ENCODE data around the gene GBGT1. TPM values are rescaled to one million over a fixed set of nuclear protein-coding genes. Genes with fewer than 3 reads are reported as not detected.
"Not testable (repeated sequence)": the region's sequence is repeated elsewhere in the genome, so short reads cannot be mapped to it uniquely, and the experiment has no call there.

Gene GBGT1
- total RNA-seq, 4 donors from 2014 or later: 0.15 to 10.3 (median 5.6) TPM

DNA sequence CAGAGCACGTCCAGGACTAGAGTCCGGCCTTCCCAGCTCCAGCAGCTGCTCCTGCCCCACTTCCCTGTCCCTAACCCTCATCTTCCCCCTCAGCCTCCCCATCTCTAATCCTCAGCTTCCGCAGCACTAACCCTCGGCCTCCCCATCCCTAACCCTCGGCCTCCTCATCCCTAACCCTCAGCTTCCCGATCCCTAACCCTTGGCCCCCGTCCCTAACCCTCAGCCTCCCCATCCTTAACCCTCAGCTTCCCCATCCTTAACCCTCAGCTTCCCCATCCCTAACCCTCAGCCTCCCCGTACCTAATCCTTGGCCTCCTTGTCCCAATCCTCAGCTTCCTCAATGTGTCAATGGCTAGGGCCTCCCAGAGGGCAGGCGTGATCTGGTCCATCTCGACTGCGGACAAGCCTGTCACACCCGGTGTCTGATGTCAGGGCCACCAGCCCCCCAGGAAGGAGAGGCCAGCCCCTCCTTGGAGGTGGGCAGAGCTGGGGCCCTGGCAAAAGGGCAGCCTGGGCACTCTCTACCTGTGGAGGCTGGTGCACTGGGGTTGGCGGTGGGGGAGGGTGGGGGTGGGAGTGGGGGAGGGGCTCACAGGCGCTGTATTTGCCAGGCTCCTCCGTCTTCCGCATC lies 43.9 kb upstream of the GBGT1 start:
- in situ Hi-C loops (cut with MboI; ENCODE audit: low sequenced_read_pairs in 4 of 4) (no loop called here), intact Hi-C loops (cut with DNase I; ENCODE audit: low total_unique reads) (no loop called here)
- DNase-seq: no peak
- H3K9me3 ChIP-seq: no peaks in the 10 kb centered on the region
- H3K27ac ChIP-seq: no peak overlapping the region
- no peak for ATAC-seq
- H3K36me3 ChIP-seq: no peaks in the 10 kb centered on the region
- H3K4me1 ChIP-seq: no peaks in the 10 kb centered on the region
- peaks cover 0 to 12% (median 9%) of the 10 kb centered on the region in 3 donors for H3K27me3 ChIP-seq
- no peak overlapping the region for H3K4me3 ChIP-seq
- TF ChIP-seq CTCF (IDR thresholded peaks at IDR 0.05 in 4 of 5, conservative IDR thresholded peaks at IDR 0.05 in 1 of 5) (no peak), POLR2A (IDR thresholded peaks at IDR 0.05) (no peak)

GRCh38 chr9:133207021-133207531 lies 43.4 kb upstream of the GBGT1 start:
- H3K9me3 ChIP-seq: no peaks in the 10 kb centered on the region
- TF ChIP-seq CTCF (IDR thresholded peaks at IDR 0.05 in 4 of 5, conservative IDR thresholded peaks at IDR 0.05 in 1 of 5): no peak
- TF ChIP-seq POLR2A (IDR thresholded peaks at IDR 0.05): no peak
- H3K4me1 ChIP-seq: no peaks in the 10 kb centered on the region
- H3K27me3 ChIP-seq: peaks cover 0 to 12% (median 9%) of the 10 kb centered on the region in 3 donors
- no peaks in the 10 kb centered on the region for H3K36me3 ChIP-seq
- intact Hi-C loops (cut with DNase I; ENCODE audit: low total_unique reads): no loop called here
- in situ Hi-C loops (cut with MboI; ENCODE audit: low sequenced_read_pairs in 4 of 4): no loop called here
- no peak overlapping the region for H3K27ac ChIP-seq
- ATAC-seq: no peak
- no peak for DNase-seq
- no peak overlapping the region for H3K4me3 ChIP-seq

DNA sequence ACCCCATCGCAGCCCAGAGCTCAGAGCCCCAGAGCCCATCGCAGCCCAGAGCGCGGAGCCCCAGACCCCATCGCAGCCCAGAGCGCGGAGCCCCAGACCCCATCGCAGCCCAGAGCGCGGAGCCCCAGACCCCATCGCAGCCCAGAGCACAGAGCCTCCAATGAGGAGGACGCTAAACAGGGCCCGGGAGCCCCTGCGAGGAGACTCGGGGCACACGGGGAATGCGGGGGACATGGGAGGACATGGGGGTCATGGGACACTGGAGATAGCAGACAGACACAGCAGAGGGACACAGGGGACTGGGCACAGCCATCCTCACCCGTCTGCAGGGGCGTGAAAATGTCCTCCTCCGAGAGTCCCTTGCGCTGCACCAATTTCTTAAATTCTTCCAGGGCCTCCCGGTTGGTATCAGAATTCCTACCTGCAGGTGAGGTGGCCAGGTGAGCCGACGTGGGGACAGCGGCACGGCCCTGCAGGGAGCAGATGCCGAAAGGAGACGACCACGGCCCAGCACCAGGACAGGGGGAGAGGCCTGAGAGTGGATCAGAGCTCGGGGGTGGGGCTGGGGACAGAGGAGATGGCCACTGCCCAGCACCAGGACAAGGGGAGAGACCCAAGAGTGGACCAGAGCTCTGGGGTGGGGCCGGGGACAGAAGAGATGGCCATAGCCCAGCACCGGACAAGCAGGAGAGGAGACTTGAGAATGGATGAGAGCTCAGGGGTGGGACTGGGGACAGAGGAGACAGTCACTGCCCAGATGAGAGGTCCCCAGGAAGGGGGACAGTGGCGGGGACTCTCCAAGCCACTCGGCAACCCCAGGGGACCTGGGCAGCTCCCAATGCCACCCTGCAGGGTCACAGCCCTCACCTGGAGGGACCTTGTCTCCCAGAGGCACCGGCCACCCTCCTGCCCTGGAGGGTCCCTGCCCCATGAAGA lies 42.5 kb upstream of the GBGT1 start:
- in situ Hi-C loops (cut with MboI; ENCODE audit: low sequenced_read_pairs in 4 of 4) (no loop called here), intact Hi-C loops (cut with DNase I; ENCODE audit: low total_unique reads) (no loop called here)
- no peak for DNase-seq
- H3K9me3 ChIP-seq: no peaks in the 10 kb centered on the region
- H3K27me3 ChIP-seq: peaks cover 0 to 7% (median 5%) of the 10 kb centered on the region in 3 donors
- no peak overlapping the region for H3K4me3 ChIP-seq
- ATAC-seq: no peak
- TF ChIP-seq POLR2A (IDR thresholded peaks at IDR 0.05) (no peak), CTCF (IDR thresholded peaks at IDR 0.05 in 4 of 5, conservative IDR thresholded peaks at IDR 0.05 in 1 of 5) (no peak)
- H3K36me3 ChIP-seq: no peaks in the 10 kb centered on the region
- H3K27ac ChIP-seq: no peak overlapping the region
- no peaks in the 10 kb centered on the region for H3K4me1 ChIP-seq

GRCh38 chr9:133205481-133205887 lies 41.8 kb upstream of the GBGT1 start:
- DNase-seq; intact Hi-C loops (cut with DNase I; ENCODE audit: low total_unique reads); H3K27me3 ChIP-seq: not testable (repeated sequence)

GRCh38 chr9:133204993-133205336 lies 41.3 kb upstream of the GBGT1 start:
- in situ Hi-C loops (cut with MboI; ENCODE audit: low sequenced_read_pairs in 4 of 4) (no loop called here), intact Hi-C loops (cut with DNase I; ENCODE audit: low total_unique reads) (no loop called here)
- Histone ChIP-seq H3K4me1 (no peaks in the 10 kb centered on the region), H3K4me3 (no peak overlapping the region), H3K27ac (no peak overlapping the region), H3K27me3 (peaks cover 0 to 8% (median 2%) of the 10 kb centered on the region in 3 donors), H3K9me3 (no peaks in the 10 kb centered on the region), H3K36me3 (no peaks in the 10 kb centered on the region)
- TF ChIP-seq CTCF (IDR thresholded peaks at IDR 0.05 in 4 of 5, conservative IDR thresholded peaks at IDR 0.05 in 1 of 5) (no peak), POLR2A (IDR thresholded peaks at IDR 0.05) (no peak)
- ATAC-seq: no peak
- DNase-seq: no peak

More at GRCh38 chr9:133205481-133205887, 41.8 kb upstream of the GBGT1 start:
- in situ Hi-C loops (cut with MboI; ENCODE audit: low sequenced_read_pairs in 4 of 4); H3K4me1 ChIP-seq; ATAC-seq; H3K9me3 ChIP-seq; H3K36me3 ChIP-seq; H3K4me3 ChIP-seq; H3K27ac ChIP-seq: not testable (repeated sequence)

All from gastrocnemius medialis (tissue), 4 donors.